SK-N-SH (cell line): ENCODE data around the gene SPAM1.

Experiments
- EP300 ChIP-seq, 2 experiments: IDR thresholded peaks; 2 replicates each; pipeline versions ENCODE4 v1.4.0 to v1.6.1; 2012; ENCODE audit warnings: borderline replicate concordance in 1 of 2, low read depth in 1 of 2, low read length in 1 of 2
- EZH2phosphoT487 ChIP-seq: fragments of 200-600 bp; sonication (generic); IDR thresholded peaks from 2 replicates; pipeline ENCODE4 v1.6.1; 2017; ENCODE audit warnings: low read depth, mixed run types, mild to moderate bottlenecking, antibody characterized with exemption, moderate library complexity, borderline replicate concordance
- FOXM1 ChIP-seq: IDR thresholded peaks from 2 replicates; pipeline ENCODE4 v1.4.0; 2012; ENCODE audit warnings: low read depth, mild to moderate bottlenecking
- JUND ChIP-seq: IDR thresholded peaks from 2 replicates; pipeline ENCODE4 v1.4.0; 2012
- MXI1 ChIP-seq: IDR thresholded peaks from 2 replicates; pipeline ENCODE4 v1.6.1; 2012; ENCODE audit warnings: mild to moderate bottlenecking, low read depth, low read length, improper control_type of control experiment
- POLR2AphosphoS5 ChIP-seq: IDR thresholded peaks from 2 replicates; pipeline ENCODE4 v1.6.1; 2012; ENCODE audit warnings: low read depth, low read length
- TEAD4 ChIP-seq: IDR thresholded peaks from 2 replicates; pipeline ENCODE4 v1.4.0; 2012; ENCODE audit warnings: mild to moderate bottlenecking, borderline replicate concordance; ENCODE audit not compliant: insufficient read depth
- TF ChIP-seq, protein P1 (sequence below): fragments of 200-600 bp; sonication (generic); IDR thresholded peaks from 2 replicates; pipeline ENCODE4 v1.6.1; 2017; ENCODE audit warnings: antibody characterized with exemption, mild to moderate bottlenecking, moderate library complexity
- TF ChIP-seq, protein P2 (sequence below): IDR thresholded peaks from 2 replicates; pipeline ENCODE4 v1.4.0; 2012; ENCODE audit warnings: low read depth
- TF ChIP-seq, protein P3 (sequence below): IDR thresholded peaks from 2 replicates; pipeline ENCODE4 v1.4.0; 2012; ENCODE audit warnings: low read depth, borderline replicate concordance
- TF ChIP-seq, protein P4 (sequence below): fragments of 150-350 bp; IDR thresholded peaks from 2 replicates; pipeline ENCODE4 v1.6.1; 2016; ENCODE audit warnings: mild to moderate bottlenecking, low read depth, low read length

DNA sequence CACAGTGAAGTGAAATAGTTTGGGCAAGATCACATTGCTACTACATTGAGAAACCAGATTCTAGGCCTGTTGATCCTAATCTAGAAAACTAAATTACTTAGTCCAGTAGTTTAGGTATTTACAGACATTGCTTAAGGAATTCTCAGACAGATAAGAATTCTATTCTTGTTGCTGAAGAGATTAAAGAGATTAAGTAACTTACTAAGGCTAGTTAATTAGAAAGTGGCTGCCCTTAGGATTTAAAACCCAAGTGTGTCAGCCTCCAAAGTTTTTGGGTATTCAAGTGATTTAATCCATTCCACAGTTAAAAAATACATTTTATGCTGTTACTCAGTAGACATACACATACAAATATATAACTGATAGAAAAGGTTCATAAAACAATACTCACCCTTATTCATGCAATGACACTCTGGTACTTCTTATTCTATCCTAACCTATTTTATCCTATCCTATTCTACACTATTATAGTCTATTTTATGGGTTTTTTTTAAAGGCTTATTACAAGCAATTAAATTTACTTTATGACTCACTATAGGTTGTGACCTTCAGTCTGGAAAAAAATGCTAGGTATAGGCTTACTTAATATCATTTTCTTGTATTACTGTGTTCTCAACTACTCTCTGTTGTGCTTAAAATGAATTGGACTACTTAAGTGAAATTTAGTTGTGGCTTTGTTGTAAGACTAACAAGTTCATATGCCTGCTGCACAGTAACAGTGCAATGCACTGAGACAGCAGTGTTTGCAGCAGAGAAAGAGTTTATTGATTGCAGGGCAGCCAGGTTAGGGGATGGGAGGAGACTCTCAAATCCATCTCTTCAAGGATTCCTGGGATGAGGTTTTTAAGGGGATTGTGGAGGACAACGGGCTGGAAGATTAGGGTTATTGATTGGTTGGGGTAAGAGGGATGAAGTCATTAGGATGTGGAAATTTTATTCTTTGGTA lies 10.7 kb downstream of the SPAM1 start:
- TF ChIP-seq, protein P1, sequence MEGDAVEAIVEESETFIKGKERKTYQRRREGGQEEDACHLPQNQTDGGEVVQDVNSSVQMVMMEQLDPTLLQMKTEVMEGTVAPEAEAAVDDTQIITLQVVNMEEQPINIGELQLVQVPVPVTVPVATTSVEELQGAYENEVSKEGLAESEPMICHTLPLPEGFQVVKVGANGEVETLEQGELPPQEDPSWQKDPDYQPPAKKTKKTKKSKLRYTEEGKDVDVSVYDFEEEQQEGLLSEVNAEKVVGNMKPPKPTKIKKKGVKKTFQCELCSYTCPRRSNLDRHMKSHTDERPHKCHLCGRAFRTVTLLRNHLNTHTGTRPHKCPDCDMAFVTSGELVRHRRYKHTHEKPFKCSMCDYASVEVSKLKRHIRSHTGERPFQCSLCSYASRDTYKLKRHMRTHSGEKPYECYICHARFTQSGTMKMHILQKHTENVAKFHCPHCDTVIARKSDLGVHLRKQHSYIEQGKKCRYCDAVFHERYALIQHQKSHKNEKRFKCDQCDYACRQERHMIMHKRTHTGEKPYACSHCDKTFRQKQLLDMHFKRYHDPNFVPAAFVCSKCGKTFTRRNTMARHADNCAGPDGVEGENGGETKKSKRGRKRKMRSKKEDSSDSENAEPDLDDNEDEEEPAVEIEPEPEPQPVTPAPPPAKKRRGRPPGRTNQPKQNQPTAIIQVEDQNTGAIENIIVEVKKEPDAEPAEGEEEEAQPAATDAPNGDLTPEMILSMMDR = no peak
- TF ChIP-seq TEAD4 = no peak
- TF ChIP-seq EP300 (IDR thresholded peaks at IDR 0.05; ENCODE audit: borderline replicate concordance in 1 of 2, low read depth in 1 of 2, low read length in 1 of 2) = no peak
- no peak for TF ChIP-seq FOXM1
- TF ChIP-seq, protein P2, sequence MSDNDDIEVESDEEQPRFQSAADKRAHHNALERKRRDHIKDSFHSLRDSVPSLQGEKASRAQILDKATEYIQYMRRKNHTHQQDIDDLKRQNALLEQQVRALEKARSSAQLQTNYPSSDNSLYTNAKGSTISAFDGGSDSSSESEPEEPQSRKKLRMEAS = no peak
- TF ChIP-seq POLR2AphosphoS5 = no peak
- no peak for TF ChIP-seq JUND
- TF ChIP-seq, protein P3, sequence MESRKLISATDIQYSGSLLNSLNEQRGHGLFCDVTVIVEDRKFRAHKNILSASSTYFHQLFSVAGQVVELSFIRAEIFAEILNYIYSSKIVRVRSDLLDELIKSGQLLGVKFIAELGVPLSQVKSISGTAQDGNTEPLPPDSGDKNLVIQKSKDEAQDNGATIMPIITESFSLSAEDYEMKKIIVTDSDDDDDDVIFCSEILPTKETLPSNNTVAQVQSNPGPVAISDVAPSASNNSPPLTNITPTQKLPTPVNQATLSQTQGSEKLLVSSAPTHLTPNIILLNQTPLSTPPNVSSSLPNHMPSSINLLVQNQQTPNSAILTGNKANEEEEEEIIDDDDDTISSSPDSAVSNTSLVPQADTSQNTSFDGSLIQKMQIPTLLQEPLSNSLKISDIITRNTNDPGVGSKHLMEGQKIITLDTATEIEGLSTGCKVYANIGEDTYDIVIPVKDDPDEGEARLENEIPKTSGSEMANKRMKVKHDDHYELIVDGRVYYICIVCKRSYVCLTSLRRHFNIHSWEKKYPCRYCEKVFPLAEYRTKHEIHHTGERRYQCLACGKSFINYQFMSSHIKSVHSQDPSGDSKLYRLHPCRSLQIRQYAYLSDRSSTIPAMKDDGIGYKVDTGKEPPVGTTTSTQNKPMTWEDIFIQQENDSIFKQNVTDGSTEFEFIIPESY = no peak
- TF ChIP-seq EZH2phosphoT487 = no peak
- TF ChIP-seq, protein P4, sequence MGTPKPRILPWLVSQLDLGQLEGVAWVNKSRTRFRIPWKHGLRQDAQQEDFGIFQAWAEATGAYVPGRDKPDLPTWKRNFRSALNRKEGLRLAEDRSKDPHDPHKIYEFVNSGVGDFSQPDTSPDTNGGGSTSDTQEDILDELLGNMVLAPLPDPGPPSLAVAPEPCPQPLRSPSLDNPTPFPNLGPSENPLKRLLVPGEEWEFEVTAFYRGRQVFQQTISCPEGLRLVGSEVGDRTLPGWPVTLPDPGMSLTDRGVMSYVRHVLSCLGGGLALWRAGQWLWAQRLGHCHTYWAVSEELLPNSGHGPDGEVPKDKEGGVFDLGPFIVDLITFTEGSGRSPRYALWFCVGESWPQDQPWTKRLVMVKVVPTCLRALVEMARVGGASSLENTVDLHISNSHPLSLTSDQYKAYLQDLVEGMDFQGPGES = no peak
- no peak for TF ChIP-seq MXI1
